Hematopoietic multipotent progenitor cell treated with erythropoietin and hydrocortisone succinate and interleukin-3 and kit ligand, for 17 days (in vitro differentiated cells): ENCODE measurements around the gene COL4A1.
"Not testable (repeated sequence)": the region's sequence is repeated elsewhere in the genome, so short reads cannot be mapped to it uniquely, and the experiment has no call there.

Experiments
- DNase-seq: peaks from one replicate; pipeline ENCODE4 v3.0.0-alpha.2; 2015; ENCODE audit warnings: low spot score

Gene COL4A1

DNA sequence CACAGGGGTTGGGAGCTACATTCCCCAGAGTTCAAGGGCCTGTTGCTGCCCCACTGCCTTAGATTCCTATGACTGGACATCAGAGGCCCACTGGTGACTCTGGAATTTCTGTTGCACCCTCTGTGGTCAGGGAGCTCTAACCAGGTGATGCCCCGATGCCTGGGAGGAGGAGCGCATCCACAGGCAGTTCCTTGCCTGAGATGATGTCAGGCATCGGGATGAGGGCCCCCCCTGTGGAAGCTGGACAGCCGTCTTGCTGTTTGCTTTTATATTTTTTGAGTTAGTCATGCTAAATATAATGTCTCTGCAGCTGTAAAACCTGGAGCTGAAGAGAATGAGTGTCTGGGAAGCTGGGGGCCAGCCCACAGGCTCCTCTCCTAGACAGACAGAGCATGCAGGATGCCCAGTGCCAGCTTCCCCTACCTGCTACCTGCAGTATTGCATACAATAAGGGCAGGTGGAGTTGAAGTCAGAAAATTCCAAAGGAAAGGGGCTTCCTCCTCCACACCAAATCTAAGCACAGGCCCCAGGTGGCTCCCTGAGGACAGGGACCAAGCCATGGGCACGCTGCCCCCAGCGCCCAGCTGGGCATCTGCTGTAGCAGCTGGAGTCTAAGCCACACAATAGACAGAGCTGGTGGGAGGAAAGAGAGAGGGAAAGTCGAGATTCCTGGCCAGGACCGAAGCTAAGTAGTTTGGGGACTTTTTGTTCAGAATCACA lies 16.4 kb upstream of the COL4A1 start:
- no peak for DNase-seq

DNA sequence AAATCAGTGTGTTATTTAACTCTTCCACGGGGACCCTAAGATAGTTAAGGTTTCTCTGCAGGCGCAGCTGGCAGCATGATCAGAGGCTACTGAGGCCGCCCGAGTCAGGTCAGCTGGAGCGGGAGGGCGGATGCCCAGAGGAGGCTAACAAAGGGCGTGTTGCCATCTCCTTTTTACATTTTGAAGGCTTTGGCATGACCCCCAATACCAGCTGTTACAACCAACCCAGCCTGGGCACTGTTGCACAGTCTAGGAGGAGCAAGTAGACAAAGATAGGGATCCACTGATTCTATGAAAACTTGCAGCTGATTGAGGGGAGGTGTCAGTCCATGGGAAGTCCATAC lies 15.8 kb upstream of the COL4A1 start:
- no peak for DNase-seq

DNA sequence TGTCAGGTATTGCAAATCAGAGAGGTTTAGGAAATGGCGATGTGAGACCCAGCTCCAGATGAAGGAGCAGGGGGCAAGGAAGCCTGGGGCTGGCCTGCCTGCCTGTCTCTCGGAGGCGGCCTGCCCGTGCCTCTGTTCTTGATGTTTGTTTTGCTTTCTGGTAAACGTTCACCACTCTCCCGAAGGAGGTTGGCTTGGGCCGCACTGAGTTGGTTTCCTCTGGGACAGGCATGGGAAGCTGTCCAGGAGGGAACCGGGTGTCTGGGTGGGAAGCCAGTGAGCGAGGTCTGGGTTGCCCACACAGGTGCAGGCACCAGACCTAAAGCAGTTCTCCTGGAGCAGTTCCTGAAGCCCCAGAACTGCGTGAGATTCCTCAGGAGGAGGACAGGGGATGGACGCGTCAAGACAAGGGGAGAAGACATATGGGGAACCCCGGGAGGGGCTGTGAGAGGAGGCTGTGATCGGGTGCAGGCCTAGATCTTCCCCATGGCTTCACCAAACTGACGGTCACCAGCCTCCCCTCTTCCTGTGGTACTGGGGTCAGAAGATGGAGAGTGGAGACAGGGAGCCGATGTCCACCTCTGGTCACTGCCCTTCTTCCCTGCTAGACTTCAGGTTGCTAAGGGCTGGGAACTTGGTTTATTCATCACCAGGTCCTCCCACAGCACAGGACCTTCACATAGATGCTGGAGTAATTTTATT lies 15.3 kb upstream of the COL4A1 start:
- no peak for DNase-seq

DNA sequence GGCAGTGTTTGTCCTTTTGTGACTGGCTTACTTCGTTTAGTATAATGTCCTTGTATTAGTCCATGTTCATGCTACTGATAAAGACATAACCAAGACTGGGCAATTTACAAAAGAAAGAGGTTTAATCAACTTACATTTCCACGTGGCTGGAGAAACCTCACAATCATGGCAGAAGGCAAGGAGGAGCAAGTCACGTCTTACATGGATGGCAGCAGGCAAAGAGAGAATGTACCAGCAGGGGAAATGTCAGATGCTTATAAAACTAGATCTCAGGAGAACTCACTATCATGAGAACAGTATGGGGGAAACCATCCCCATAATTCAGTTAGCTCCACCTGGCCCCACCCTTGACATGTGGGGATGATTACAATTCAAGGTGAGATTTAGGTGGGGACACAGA lies 14.6 kb upstream of the COL4A1 start:
- DNase-seq, result not testable (repeated sequence)

DNA sequence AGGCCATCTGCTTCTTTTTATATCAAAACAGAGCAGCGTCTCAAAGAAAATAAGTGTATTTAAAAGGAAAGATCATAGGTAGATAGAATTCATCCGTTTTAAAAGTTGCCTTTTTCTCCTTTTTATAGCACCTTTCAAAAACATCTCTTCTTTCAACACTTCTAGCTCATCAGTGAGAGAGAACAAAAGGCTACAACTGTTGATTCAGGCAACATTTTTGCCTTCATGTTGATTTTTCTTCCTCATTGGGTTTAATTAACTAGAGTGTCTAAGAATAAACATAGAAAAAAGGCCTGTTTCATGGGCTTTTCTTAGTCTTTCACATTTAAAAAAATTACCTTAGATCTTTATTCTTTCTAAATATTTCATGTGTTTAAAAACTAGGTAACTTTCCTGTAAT lies 13.7 kb upstream of the COL4A1 start:
- no peak for DNase-seq

DNA sequence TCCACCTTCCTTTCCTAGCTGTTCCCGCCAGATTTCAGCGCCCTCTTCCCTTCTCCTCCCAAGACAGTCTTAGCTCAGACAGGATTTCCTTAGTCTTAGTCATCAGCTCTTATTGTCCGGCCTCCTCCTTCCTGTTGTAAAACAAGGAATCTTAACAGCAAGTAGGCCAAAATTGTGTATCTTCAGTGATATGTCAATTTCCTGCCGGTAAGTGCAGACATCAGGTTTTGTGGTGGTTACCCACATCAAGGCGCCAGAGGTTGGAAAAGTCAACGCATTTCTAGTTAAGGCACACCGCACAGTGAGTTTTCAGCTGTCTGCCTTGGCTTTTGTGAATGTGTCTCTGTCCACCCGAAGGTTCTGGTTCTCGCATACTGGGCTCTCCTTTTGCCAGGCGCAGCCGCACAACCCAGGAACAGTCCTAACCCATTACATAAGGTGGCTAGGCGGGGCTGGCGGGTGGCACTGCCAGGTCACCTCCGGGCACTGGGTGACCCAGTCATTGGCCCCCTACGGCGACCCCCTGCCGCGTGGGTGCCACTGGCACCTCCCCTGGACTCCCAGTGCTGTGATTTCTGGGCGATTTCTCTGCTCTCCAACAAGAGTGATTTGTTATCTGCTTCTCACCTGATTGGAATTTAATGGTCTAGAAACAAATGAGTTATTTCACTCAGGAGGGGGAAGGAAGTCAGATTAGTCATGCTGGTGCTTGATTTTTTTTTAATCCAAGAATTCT lies 13.0 kb upstream of the COL4A1 start:
- no peak for DNase-seq

DNA sequence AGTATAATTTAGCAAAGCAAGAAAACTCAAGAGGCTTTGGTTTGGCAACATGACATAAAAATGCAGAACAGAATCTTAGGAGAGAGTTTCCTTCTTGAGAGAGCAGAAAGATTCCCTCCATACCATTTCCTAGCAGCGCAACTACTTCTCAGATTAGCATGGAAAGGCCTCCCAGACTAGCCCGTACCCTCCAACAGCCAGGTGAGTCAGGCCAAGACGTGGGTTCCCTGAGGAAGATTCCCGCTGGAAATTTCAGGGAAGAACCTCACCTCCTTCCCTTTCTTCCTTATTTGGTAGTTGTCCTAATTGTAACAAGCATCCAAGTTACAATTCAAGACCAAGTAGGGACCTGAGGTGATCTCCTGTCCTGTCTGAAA lies 12.4 kb upstream of the COL4A1 start:
- DNase-seq, result no peak

DNA sequence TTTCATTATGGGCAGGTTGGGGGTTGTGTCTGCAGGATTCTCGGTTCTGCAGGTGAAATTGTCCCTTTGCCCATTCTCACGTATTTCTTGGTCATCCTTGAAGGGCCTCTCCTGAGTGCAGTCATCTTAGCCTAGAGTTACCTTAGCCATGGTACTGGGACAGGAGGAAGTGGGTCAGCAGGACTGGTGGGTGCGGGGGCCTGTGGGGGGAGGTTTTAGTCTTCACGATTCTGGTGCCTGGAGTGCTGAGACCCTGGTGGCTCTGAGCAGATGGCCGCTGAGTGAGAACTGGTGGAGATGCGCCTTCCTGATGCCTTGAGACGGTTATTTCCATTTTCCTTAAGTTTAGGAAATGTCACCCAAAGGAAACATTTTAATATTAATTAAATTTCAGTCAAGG lies 12.0 kb upstream of the COL4A1 start:
- no peak for DNase-seq

DNA sequence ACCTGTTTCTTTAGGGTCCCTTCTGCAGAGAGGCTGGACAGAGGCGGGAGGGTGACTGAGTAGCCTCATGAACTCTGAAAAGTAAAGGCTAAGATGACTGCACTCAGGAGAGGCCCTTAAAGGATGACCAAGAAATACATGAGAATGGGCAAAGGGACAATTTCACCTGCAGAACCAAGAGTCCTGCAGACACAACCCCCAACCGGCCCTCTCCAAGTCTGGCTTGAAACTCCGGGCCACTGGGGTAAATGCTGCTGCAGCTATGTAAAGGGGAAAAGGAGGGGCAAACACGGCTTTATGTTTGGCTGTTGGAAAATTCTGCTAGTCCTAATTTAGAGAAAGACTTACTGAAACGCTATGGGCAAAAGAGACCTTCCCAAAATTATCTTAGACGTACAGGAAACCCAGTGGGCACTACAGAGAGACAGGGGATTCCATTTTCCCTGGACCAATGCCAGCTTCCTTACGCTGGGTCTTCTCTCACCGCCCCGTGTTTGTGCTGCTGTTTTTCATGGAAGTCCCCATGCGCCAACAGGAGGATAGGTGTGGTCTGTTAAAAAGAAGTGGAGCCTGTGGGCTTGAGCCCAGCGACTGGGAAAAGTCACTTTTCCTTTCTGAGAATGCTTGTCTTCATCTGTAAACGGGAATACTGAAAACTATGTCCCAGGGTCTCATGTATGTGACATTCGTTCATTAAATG lies 10.7 kb upstream of the COL4A1 start:
- no peak for DNase-seq

DNA sequence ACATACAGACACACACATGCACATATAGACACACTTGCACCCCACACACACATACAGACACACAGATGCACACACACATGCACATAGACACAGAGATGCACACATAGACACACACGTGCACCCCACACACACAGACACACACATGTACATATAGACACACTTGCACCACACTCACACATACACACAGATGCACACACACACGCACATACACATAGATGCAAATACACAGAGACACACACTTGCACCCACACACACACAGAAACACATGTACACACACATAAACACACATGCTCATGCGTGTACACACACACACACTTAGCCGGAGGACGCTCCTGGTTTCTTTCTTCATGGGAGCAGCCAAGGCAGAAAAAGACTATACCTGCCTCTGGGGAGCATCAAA lies 10.1 kb upstream of the COL4A1 start:
- no peak for DNase-seq

DNA sequence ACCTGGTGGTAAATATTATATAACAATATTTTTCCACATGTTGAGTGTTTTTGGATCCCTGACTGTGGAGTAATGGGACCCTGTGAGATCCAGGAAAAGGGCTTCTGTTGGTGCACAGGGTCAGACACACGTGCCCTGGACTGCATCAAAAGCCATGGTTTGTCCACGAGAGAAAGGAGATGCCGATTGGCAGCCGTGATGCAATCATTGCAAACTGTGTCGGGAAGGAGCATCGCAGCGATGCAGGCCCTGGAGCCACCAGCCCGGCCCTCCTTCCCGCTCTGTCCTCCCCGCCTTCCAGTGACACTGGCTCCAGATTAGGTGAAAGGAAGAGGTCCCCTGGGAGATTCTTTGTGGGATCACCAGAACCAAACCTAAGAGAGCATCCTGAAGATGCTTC lies 9.2 kb upstream of the COL4A1 start:
- no peak for DNase-seq

DNA sequence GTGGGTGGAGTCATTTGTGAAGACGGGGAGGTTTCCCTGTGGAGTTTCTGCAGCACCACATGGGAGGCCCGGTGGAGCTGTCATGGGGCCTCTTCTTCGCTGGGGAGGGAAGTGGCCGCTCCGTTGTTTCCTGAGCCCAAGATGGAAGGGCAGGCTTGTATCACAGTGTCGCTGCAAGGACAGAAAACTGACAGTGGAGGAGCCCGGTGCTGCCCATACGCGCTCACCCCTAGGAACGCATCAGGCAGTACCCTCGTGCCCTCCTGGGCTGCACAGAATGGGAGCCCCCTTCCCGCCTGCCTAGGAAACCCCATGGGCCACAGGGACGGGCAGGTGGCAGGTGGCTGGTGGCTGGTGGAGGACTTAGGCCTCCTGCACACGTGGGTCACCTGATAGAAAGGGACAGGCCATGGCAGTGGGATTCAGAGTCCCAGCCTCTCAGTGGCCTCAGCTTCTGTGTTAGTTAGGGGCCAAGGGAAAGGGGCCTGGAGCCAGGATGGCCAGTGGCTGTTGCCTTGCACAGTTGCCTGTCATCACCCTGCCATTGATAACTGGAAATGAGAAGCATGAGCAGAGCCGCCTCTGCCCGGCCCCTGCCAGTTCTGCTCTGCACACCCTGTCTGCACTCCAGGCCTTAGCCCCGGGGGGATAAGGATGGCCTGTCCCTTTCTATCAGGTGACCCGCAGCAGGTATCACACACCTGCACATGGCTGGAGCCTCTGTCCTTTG lies 7.7 kb upstream of the COL4A1 start:
- no peak for DNase-seq

DNA sequence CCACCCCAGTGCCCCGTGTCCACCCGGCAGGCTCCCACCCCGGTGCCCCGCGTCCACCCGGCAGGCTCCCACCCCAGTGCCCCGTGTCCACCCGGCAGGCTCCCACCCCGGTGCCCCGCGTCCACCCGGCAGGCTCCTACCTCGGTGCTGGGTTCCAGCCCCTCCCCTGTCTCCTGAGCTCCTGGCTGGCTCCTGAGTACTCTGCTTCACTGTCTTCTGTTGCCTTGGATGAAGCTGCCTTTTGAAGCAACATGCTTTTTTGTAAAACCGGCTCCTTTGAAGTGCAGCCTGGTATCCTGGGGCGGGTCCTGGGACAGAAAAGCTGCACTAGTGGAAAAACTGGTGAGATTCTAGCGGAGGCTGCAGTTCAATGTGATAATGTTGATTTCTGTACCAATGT lies 6.8 kb upstream of the COL4A1 start:
- DNase-seq, result not testable (repeated sequence)

DNA sequence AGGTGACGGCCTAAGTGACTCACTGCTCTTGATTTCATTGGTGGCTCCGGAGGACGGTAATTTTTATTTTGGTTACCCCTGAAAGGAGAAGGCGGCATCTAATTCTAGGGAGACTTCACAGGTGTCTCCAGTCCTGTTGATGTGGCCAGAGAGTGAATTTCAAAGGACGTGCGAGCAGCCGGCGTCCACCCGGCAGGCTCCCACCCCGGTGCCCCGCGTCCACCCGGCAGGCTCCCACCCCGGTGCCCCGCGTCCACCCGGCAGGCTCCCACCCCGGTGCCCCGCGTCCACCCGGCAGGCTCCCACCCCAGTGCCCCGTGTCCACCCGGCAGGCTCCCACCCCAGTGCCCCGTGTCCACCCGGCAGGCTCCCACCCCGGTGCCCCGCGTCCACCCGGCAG lies 6.3 kb upstream of the COL4A1 start:
- not testable (repeated sequence) for DNase-seq

DNA sequence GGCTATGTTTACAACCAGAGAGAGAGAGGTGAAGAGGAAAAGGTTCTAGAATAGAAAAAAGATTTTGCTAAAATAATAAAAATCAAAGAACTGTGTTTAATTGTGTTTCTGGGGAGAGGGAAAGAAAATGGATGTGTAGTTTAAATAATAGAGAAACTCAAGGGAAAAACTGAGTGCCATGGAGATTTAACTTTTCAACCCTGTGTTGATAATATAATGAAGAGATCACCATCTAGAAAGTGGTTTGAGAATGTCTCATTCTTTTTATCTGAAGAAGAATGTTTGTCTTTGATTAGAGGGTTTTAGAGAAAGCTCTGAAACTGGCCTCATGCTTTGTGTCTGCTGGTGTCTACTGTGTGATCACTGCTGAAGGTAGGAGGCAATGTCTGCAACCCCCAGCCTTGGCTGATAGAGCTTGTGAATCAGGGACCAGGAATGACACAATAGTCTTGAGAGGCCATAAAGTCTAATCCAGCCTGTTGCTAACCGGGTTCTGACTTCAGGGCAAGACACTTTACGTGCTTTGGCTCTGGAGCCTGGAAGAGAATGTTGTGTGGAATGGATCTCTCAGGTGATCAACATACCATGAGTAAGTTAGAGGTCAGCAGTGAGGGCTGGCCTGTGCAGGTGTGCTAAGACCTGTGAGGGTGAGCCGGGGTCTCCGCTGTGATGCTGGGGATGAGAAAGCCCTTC lies 5.5 kb upstream of the COL4A1 start:
- no peak for DNase-seq

DNA sequence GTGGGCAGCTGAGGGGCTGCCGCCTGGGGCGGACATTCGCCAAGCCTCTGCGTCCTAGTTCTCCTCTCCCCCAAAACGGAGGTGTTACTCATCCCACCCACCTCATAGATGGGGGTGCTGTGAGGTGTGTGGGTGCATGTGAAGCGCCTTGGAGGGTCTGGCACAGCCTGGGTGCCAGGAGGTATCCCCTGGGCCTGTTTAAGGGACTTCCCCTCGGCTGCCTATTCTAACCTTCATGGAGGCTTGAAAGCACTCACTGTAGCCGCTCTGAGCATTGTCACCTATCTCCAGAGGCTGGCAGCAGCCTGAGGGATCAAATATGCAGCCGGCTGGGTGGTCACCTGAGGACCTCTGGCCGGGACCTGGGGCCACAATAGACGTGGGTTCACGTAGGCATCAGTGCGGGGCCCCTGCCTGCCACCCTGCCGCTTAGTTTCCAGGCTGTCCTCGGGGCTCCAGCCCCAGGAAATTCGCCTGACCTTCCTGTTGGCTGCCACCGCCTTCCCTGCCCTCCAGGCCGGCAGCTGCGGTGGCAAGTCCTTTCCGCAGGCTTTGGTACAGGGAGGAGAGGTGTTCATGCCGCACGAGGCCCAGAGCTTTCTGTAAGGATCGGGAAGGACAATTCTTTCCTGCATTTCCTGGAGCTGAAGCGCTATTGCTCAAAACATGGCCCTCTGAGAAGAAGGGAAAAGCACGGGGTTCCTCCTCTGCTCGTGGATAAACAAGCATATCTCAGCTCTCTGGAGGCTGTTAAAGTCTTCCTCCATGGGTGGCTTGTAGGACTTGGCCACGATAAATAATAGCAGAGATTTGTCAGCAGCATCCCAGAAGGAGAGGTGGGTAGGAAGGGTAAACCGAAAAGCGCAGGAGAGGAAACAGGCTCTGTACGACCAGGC lies 4.7 kb upstream of the COL4A1 start:
- no peak for DNase-seq

DNA sequence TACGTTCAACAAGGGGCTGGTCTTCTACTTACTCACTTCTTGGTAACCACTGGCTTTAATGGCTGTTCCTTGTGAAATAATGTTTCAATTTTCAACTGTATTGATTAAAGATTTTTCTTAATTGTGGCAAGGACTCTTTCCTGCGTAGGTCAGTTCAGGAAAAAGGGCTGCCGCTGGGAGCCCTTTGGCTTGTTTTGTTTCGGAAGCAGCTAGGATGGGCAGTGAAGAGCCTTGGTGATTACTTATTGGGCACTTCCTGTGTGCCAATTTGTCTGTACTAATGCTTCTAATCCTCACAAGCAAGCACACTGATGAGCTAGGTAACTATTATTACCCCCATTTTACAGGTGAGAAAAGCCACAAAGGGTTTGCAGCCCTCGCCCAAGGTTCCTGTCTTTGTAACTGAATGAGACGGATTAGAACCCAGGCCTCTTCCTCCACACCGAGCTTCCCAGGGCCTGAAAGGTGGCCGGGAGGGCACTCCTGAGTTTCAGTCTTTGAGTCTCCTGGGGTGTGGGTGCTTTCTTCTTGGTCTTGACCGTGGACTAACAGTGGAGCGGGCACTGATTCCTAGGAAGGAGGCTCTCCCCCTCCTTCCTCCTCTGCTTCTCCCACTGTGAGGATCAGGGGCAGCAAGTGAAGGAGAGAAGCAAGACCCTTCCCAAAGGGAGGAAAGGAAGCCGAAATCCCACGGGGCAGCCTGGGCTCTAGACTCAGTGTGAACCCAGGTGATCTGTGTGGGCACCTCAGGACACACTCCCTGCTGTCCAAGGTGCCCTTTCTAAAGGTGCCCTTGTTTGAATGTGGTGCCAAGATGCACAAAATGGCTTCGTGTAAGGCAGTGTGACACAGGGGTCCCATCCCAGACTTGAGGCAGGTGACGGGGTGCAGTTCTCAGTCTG lies 3.8 kb upstream of the COL4A1 start:
- no peak for DNase-seq

DNA sequence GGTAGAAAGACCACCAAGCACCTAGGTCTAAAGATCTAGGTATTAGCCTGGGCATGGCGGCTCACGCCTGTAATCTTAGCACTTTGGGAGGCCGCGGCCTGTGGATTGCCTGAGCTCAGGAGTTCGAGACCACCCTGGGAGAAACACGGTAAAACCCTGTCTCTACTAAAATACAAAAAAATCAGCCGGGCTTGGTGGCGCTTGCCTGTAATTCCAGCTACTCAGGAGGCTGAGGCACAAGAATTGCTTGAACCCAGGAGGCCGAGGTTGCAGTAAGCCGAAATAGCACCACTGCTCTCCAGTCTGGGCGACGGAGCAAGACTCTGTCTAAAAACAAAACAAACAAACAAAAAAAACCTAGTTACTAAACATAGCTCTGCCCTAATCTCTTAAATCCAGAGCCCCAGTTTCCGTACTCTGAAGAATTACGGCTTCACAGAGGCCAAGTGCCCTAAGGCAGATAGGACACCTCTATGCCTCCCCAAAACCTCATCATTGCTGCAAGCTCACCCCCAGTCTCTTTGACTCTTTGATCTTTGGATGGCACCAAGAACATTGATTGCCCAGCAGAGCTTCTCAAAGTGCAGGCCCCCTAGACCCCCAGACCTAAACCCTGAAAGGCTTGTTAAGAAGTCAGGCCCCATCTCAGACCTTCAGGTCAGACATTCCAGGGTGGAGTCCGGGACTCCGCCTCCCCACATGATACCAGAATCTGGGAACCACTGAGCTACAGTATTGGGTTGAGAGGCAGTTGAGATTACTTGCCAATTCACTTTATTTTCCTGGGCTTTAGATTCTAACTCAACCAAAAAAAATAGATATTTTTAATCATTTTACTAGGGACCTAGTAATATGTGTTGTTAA lies 2.9 kb upstream of the COL4A1 start:
- no peak for DNase-seq
